Transverse colon (tissue), 4 donors: Measurements from ENCODE around the gene INTS2.

Experiments used
- EP300 ChIP-seq: sonication (generic); formaldehyde crosslinking; IDR thresholded peaks from one replicate; pipeline ENCODE4 v1.6.1; 2017; ENCODE audit warnings: antibody characterized with exemption, low read depth
- POLR2AphosphoS5 ChIP-seq, 3 donors: sonication (generic); formaldehyde crosslinking; IDR thresholded peaks; one replicate each; pipeline ENCODE4 v1.6.1; 2016; ENCODE audit warnings: antibody characterized with exemption in 3 of 3
- TF ChIP-seq, protein P1 (sequence below), 5 experiments: fragments of 200-600 bp in 3 of 5; fragments of 450-650 bp in 2 of 5; sonication (generic) in 3 of 5; IDR thresholded peaks; 1 replicate in 2 of 5; 2 replicates in 3 of 5; pipeline ENCODE4 v1.5.1; 2016 to 2017; ENCODE audit warnings: antibody characterized with exemption in 5 of 5, inconsistent platforms in 3 of 5, mild to moderate bottlenecking in 2 of 5, moderate library complexity in 1 of 5

GRCh38 chr17:61967729-61968128 lies 39.9 kb upstream of the INTS2 start:
- no peak for TF ChIP-seq EP300
- TF ChIP-seq, protein P1, sequence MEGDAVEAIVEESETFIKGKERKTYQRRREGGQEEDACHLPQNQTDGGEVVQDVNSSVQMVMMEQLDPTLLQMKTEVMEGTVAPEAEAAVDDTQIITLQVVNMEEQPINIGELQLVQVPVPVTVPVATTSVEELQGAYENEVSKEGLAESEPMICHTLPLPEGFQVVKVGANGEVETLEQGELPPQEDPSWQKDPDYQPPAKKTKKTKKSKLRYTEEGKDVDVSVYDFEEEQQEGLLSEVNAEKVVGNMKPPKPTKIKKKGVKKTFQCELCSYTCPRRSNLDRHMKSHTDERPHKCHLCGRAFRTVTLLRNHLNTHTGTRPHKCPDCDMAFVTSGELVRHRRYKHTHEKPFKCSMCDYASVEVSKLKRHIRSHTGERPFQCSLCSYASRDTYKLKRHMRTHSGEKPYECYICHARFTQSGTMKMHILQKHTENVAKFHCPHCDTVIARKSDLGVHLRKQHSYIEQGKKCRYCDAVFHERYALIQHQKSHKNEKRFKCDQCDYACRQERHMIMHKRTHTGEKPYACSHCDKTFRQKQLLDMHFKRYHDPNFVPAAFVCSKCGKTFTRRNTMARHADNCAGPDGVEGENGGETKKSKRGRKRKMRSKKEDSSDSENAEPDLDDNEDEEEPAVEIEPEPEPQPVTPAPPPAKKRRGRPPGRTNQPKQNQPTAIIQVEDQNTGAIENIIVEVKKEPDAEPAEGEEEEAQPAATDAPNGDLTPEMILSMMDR (IDR thresholded peaks at IDR 0.05), result no peak
- no peak for TF ChIP-seq POLR2AphosphoS5 (IDR thresholded peaks at IDR 0.05)
